CD4-positive, alpha-beta T cell treated with Interleukin-15 for 1 hour (primary cell): ENCODE measurements around the gene RIOK2.
"Not testable (repeated sequence)": the region's sequence is repeated elsewhere in the genome, so short reads cannot be mapped to it uniquely, and the experiment has no call there.

Experiments used
- DNase-seq: peaks from one replicate; pipeline ENCODE4 v3.0.0-alpha.2; 2020

Gene RIOK2

DNA sequence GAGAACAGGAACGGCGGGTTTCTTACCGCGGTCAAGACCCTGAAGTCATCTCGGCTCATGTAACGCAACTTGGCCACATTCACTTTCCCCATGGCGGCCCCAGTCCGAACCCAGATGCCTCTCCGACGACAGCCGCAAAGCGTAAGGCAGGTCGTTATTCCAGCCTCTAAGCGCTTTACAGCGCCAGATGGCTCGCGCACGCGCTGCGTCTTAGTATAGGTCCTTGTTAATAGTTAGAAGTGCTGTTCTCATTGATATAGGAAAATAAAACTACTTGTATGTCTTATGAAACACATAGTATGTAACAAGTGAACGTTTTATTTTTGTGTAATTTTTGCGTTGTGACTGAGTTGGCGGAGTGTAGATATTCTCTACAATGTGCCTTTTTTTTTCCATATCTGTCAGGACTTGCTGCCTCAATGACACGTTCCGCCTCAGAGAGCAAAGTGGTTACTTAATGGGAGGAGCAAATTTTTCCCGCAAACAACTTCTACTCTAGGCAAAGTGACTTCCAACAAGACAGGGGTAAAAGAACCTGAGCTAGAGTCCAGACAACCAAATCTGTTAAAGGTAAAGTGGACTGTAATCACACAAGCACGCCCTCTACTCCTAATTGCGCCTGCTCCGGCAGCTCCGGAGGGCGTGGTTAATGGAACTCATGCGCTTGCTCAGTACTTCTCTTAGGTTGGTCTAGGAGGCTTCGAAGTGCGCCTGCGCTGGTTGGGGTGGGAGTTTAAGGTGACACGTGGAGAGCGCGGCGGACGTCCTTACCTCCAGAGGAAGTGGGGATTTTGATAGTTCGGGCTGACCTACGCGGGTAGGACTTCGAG is at the start of gene RIOK2:
TSS of gene RIOK2 (minus strand) at position 148 of the 830 bp plus-strand sequence. CDS start at position 92, 56 bp downstream.
- DNase-seq = peak; percentile 94

DNA sequence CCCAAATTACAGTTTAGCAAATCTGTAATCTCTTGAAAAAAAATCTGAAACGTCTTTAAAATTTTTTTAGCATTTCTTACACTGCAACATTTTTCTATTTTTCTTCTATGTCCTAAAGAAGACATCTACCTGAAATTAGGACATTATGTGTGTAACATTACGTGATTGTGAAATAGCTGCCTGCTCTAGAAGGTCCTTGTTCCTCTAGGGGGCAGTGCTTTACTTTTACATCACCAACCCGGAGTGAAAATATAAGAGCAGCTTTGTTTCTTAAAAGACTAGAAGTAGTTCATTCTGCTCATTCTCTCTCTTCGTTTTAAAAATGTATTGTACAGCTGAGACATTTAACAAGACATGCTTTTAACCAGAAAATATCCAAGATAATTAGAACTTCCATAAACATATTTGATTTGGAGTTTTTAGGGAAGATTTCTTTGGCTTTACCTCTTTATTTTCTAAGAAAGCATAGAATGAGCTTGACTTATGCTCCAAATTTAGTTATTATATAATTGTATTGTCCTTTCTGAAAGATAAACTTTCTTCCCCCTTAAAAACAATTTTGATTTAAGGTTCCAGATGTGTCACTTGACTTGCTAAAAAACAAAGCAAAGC is 48.1 kb upstream of the RIOK2 start:
- no peak for DNase-seq

DNA sequence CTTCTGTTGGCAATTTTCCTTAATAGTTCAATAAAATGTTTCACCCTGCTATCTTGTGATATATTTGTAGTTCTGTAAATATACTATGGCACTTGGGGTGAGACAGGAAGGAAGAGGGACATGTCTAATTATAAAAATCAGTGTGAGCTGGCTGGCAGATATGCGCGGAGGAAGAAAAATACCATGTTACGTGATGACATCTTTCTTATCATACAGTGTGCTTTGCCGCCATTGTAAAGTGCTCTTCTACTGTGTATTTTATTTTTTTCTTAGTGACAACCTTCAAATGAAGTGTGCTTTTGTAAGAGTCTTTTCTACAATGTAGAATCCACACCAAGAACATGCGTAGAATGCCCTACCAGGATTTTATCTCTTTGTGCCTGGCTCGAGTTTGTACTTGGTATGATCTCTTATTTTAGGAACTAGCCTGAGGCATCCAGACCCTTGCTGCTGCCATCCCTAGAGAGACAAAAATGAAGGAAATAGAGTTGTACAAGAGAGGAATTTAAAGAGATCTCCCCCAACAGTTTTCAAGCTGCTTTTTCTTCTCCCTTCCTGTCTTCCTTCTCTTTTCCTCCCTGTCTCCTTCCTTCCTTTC is 46.7 kb upstream of the RIOK2 start:
- DNase-seq = no peak

DNA sequence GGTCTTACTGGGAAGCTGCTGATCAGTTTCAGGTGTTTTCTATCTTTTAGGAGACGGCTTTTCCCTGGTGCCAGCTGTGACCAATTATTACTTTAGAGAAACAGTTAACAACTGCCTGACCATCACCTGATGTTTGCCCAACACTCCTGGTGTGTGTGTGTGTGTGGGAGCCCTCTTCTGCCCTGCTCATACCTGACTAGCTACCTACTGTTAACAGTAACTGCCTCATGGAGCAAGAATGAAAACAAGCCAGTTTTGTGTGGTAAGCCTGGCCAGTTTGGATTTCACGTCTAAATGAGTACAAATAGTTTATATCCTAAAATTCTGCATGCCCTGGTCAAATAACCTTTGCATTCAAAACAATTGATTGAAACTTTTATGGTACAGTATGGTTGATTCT is 46.1 kb upstream of the RIOK2 start:
- no peak for DNase-seq

DNA sequence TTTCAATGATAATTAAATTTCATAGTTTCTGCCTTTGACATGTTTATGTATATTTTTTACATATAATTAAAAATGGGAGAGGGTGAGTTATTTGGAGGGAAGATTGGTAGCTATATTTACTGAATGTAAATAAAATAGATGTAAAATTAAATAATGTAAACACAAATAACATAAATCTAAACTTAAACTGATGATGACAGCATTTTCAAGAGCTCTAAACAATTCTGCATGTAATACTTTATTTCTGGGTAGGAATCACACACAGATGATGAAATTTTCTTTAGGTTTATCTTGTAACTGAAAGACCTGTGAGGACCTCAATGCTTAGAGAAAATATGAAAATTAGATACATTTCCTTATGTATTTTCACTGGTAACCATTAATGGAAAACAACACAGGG is 42.2 kb upstream of the RIOK2 start:
- DNase-seq = no peak

DNA sequence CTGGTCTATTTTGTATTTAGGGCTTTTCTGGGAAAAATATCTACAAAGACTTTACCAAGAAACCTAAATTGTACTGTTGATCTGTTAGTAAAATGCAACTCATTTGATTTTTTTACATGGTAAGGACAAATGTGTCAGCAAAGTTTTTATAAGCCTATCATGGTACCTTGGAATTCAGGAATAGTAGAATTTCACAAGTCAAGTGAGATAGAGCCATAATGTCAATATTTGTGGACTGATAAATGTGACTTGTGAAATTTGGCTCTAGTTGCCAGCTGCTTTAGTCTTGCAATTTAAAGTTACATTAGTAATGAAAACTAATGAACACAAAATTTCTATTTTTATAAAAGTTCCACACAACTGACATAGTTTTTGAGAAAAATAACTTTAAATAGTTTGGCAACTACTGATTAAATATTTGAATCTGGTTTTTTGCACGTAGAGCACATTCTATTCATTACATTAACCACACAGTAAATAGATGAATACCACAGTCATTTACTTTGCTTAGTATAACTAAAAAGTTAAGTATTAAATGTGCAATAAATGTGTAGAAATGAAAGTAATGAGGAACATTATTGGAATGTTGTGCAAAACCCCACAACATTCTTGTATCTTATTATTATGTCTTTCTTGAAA is 41.2 kb upstream of the RIOK2 start:
- DNase-seq = no peak

DNA sequence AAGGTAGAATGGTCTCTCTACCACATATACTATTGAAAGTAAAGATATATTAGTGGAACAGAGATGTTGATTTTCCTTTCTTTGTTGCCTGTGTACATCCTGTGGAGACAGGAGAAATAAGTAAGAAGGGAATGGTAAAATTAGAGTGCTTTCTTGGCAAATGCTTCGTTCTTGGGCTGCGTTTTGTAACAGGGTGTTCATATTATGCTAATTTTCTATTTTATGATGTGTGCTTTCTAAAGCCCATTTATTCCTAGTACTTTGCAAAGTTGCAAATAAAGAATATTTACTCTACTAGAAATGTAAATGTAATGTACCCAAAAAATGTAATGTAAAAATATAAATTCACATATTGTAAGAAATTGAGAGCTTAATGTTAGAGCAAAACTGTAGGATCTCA is 40.5 kb upstream of the RIOK2 start:
- no peak for DNase-seq

DNA sequence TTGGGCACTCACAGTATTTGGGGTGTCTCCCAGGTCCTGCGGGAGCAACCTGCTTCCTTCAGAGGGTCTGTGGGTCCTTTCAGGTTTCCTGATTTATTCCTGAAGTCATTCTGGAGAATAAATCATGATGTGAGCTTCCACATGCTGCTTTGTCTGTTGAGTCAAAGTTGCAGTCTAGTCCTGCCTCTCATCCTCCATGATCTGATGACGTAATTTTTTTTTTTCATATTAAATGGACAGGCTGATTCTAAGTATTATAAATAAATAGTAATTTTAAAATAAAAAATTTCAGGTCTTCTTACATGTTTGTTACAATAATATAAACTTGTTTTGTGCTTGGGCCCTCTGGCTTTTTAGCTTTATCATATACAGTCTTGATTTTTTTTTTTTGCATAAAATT is 26.3 kb upstream of the RIOK2 start:
- no peak for DNase-seq

DNA sequence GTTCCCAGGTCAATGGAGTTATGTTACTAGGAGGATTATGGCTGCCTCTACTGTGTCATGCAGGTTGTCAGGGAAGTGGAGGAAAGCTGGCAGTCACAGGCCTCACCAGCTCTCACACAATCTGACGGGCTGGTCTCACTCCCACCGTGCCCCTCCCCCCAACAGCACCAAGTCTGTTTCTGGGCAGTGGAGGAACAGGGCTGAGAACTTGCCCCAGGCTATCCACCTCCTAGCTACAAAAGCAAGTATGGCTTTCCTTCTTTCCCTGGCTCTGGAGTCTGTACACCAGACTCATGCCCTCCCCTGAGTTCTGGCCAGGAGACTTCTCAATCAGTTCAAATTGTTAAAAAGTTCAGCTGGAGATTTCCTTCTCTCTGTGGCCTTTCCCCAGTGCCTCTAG is 25.7 kb upstream of the RIOK2 start:
- DNase-seq = no peak

DNA sequence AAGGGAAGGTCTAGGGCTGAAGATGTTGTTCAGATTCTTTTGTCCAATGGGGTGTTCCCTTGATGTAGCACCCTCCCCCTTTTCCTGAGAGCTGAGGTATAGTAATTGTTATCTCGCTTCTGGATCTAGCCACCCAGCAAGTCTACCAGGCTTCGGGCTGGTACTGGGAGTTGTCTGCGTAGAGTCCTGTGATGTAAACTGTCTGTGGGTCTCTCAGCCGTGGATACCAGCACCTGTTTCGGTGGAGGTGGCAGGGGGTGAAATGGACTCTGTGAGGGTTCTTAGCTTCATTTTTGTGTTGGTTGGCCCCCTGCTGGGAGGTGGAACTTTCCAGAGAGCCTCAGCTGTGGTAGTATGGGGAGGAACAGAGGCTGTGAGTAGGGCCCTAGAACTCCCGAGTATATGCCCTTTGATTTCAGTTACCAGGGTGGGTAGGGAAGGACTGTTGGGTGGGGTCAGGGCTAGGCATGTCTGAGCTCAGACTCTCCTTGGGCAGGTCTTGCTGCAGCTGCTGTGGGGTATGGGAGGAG is 25.2 kb upstream of the RIOK2 start:
- no peak for DNase-seq

DNA sequence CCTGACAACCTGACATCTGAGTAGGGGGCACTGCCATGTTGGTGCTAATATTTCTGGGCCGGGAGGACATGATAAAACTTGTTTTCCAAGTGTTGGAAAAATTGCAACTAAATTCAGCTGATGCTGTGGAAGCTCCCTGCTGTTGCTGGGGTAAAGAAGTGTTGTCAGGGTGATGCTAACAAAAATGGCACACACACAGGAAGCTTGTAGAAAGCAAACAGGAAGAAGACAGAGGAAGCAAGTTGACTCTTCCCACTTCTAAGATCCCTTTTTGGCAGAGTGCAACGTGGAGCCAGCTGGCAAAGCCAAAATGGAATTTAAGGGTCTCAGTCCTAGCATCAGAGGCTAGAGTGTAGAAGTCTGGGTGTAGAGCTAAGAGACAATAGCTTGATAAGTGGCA is 11.3 kb upstream of the RIOK2 start:
- no peak for DNase-seq

DNA sequence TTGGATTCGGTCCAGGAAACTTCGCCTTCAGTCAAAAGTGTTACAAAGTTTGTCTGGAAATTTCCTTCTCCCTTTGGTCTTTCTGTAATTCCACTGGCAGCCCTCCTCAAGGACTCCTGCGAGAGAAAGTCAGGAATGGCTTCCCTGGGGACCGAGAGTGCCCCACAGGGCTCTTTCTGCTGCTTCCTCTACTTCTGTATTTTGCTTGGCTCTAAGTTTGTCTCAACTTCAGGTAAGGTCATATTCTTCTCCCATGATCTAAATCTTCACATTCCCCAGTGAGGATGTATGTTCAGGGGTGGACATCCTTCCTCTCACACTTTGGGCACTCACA is 10.3 kb upstream of the RIOK2 start:
- no peak for DNase-seq

DNA sequence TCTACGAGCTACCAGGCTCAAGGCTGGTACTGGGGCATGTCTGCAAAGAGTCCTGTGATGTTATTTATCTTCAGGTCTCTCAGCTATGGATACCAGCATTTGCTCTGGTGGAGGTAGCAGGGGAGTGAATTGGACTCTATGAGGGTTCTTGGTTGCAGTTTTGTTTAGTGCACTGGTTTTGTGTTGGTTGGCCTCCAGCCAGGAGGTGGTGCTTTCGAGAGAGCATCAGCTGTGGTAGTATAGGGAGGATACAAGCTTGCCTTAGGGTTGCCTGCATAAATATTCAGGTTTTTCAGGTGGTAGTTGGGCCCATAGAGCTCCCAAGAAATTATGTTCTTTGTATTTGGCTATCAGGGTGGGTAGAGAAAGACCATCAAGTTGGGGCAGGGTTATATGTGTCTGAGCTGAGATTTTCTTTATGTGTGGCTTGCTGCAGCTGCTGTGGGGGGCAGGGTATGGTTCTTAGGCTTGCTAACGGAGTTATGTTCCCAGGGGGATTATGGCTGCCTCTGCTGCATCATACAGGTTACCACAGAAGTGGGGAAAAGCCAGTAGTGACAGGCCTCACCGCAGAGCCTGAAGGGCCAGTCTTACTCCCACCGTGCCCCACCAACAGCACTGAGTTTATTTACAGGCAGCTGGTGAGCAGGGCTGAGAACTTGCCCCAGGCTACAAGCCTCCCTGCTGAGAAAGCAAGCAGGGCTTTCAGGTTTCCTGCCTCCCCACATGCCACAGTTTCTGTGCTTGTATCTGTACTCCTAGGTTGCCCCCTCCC is 9.7 kb upstream of the RIOK2 start:
- DNase-seq = no peak

DNA sequence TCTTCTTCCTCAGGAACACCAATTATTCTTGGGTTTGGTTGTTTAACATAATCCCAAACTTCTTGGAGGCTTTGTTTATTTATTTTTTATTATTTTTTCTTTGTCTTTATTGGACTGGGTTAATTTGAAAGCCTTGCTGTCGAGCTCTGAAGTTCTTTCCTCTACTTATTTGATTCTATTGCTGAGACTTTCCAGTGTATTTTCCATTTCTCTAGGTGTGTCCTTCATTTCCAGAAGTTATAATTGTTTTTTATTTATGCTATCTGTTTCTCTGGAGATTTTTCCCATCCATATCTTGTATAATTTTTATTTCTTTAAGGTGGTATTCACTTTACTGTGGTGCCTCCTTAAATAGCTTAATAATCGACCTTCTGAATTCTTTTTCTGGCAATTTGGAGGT is 8.8 kb upstream of the RIOK2 start:
- DNase-seq = no peak

DNA sequence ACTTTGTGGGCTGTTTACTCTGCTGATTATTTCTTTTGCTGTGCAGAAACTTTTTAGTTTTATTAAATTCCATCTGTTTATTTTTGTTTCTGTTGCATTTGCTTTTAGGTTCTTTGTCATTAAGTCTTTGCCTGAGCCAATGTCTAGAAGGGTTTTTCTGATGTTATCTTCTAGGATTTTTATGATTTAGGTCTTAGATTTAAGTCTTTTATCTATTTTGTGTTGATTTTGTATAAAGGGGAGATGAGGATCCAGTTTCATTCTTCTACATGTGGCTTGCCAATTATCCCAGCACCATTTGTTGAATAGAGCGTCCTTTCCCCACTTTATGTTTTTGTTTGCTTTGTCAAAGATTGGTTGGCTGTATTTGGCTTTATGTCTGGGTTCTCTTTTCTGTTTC is 6.5 kb upstream of the RIOK2 start:
- DNase-seq = not testable (repeated sequence)

DNA sequence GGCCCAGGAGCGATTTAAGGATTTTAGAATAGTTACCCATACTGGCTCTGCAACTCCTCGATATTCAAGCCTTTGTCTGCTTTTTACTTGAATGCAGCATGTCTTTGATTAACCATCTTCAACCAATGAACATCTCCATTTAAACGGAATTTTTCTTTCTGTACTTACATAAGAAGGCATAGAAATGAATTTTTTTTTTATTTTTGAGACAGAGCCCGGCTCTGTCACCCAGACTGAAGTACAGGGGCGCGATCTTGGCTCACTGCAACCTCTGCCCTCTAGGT is 825 bp upstream of the RIOK2 start:
- no peak for DNase-seq

DNA sequence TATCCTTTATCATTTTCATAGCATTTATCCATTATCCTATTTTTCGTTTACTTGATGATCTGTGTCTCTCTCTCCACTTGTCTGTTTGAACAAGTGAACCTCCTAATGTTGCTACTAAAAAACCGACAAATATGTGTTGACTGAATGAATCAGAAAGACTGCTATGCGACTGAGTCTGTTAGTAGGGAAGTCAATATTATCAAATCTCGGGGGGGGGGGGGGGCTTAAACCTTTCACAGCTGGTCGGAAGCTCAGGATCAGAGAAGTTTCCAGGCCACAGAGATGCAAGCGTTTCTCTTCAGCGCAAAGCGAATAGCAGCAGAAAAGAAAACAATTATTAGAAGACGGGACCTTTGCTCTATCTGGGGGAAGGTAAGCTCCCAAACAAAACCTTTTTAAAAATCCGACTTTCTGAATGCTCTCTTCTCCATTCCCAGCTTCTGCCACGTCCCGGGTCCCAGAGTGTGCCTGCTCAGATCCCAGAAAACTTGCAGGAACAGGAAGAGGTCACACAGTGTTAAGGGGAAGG is 412 bp downstream of the RIOK2 start:
- DNase-seq = no peak

DNA sequence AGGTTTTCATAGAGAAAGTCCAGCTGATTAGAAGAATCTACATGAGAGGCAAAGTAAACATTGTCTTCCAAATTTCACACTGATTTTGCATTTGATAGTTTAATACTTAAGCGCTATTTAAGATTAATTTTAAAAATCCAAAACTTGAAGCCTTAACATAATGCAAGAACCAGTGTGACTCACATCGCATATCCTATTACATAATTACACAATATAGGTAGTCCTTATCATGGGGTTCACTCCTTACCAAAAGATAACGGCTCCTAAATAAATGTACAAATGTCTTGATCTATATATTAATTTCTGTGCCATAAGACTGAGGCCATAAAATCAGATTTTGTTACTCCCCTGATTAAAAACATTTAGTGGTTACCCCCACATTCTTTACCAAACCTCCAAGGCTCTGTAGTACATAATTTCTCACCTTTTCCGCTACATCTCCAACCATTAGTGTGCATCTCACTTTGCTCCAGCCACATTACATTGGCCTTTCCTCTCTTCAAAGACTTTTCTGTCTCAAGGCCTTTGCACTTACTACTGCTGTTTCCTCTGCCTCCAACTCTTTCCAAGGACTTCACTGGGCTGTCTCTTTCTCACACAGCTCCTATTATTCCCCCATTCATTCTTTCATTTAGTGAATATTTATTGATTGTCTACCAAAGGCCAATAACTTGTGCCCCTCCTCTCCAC is 1.0 kb downstream of the RIOK2 start:
- DNase-seq = no peak

DNA sequence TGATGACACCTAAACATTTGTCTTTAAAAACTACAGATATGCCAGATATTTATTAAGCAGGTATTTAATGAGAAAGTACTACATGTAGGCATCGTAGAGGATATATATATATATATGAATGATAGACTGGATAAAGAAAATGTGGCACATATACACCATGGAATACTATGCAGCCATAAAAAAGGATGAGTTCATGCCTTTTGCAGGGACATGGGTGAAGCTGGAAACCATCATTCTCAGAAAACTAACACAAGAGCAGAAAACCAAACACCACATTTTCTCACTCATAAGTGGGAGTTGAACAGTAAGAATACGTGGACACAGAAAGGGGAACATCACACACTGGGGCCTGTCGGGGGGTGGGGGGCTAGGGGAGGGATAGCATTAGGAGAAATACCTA is 3.6 kb downstream of the RIOK2 start:
- DNase-seq = not testable (repeated sequence)

DNA sequence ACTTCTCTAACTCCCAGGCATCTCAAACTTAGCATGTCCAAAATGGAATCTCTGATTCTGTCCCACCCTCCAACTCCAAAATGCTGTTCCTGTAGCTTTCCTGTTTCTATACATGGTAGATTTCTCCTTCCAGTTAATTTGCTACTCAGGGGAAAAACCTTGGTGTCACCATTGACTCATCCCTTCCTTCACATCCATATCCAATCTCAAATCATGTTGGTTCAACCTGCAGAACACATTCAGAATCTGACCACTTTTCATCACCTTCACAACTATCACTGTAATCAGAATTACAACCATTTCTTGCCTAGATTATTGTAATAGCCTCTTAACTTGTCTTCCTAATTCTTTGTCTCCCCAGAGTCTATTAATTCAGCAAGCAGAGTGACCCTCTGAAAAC is 10.8 kb downstream of the RIOK2 start:
- no peak for DNase-seq

DNA sequence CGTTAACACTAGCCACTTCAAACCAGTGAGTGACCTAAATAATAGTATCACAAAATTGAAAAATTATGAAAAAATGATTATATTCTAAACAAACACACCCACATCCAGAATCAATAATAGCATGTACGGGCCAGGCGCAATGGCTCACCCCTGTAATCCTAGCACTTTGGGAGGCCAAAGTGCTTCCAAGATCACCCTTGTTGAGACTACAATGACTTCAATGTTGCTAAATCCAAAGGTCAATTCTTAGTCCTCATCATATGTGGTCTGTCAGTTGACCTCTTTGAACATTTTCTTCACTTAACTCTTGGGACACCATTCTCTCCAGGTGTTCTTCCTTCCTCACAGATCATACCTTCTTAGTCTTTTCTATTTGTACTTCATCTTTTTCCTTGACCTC is 11.3 kb downstream of the RIOK2 start:
- no peak for DNase-seq

DNA sequence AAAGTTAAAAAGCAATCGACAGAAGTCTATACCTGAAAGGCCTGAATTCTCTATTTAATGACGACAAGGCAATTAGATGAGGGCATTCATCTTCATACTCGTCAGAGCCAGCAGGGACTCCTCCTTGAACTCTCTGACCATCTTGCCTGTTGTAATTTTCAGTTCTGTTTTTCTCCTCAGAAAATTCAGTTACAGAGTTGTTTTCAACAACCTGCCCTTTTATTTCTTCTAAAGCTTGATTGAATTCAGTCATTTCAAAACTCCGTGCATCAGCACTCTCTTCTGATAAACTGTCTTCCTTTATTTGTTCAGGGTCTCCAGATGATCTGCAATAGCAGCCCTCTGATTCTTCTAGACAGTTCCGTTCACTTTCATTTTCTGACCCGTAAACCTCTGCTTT is 15.6 kb downstream of the RIOK2 start:
- no peak for DNase-seq
